HL-60 (cell line): Measurements from ENCODE around the gene MPP3.

Experiments
- CTCF ChIP-seq: IDR thresholded peaks from one replicate; pipeline ENCODE4 v1.5.1; 2011; ENCODE audit warnings: low read length, control low read depth, inconsistent platforms; ENCODE audit not compliant: insufficient read depth
- GABPA ChIP-seq: IDR thresholded peaks from 2 replicates; pipeline ENCODE4 v1.6.1; 2012; ENCODE audit warnings: low read depth
- SPI1 ChIP-seq: IDR thresholded peaks from 2 replicates; pipeline ENCODE4 v1.6.1; 2012; ENCODE audit warnings: low read depth, mild to moderate bottlenecking, borderline replicate concordance

- TF ChIP-seq CTCF (no peak), SPI1 (no peak), GABPA (no peak)
These were observed 21.6 kb upstream of the MPP3 start for GRCh38 chr17:43854498-43854897.
